Activated CD8-positive, alpha-beta memory T cell treated with anti-CD3 and anti-CD28 coated beads, Interleukin-2, amount 50 U/mL, for 48 hours (primary cell): ENCODE data around the gene CRELD1.
A peak's percentile ranks its signal among the peaks of the same experiment; 100 is the strongest.

Source experiments
- DNase-seq: peaks from one replicate; pipeline ENCODE4 v3.0.0-alpha.2; 2020

CRELD1 gene

DNA sequence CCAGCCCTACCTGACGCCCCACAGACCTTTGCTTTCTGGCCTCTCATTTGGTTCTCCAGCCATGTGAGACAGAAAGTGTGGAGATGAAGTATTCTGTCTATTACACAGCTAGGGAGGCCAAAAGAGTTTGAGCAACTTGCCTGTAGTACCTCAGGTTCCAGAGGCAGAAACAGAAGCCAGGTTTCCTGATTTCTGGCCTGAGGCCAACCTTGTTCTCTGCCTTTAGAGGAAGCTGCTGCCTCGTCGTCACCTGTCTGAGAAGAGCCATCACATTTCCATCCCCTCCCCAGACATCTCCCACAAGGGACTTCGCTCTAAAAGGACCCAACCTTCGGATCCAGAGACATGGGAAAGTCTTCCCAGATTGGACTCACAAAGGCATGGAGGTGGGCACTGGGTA, 27.2 kb upstream of the CRELD1 start:
- no peak for DNase-seq

DNA sequence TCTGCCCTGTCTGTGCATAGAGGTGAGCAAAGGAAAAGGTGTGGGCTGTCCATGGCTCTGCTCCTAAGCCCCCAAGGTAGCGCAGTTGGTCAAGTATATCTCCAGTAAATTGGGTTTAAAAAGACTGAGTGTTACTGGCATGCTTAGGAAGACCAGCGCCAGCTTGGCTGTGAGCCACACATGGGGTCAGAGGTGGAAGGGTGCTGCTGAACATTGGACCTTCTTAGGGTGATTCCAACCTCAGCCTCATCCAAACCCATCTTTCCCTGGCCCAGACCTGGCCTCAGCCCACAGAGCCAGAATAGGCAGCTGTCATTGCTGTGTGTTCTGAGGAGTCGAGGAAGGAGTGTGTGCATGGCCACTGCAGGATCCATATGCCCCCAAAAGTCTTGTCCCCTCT, 25.3 kb upstream of the CRELD1 start:
- no peak for DNase-seq

DNA sequence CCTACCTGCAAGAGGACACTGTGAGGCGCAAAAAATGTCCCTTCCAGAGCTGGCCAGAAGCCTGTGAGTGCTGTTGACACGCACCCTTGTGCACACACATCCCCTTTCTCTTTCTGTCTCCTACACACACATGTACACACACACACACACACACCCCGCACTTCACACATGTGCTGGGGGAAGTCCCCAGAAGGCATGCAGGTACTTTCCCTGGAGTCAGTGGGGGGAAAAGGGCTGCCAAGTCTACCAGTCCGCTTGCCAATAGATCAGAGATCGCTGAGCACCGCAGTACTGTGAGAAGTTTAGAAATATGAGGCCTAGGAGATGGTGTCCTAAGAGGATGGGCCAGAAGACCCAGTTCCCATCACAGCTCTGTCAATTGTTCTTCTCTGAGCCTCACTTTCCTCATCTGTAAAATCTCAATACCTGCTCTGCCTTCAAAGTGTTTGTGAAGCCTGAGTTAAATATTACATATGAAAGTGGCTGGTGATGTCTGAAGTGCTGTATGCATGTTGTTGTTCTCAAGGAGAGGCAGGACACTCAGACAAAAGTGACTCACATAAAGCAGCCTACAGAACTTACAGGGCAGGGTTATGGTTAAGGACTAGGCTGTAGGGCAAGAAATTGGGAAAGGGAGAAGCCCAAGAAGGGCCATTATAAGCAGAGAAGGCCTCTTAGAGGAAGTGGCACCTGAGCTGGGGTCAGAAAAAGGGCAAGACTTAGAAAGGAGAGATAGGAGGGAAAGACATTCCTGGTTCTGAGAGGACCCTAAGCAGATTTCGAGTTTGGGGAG, 24.2 kb upstream of the CRELD1 start:
- DNase-seq = no peak

DNA sequence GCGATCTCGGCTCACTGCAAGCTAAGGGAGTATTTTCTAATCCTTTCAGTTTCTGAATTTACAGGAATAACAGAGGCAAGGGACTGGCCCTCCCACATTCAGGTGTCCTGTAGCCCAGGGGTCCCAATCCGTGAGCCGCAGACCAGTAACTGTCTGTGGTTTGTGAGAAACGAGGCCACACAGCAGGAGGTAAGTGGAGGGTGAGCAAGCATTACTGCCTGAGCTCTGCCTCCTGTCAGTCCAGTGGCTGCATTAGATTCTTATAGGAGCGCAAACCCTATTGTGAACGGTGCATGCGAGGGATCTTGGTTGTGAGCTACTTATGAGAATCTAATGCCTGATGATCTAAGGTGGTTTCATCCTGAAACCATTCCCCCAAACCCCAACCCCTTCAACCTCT, 21.8 kb upstream of the CRELD1 start:
- DNase-seq = no peak

DNA sequence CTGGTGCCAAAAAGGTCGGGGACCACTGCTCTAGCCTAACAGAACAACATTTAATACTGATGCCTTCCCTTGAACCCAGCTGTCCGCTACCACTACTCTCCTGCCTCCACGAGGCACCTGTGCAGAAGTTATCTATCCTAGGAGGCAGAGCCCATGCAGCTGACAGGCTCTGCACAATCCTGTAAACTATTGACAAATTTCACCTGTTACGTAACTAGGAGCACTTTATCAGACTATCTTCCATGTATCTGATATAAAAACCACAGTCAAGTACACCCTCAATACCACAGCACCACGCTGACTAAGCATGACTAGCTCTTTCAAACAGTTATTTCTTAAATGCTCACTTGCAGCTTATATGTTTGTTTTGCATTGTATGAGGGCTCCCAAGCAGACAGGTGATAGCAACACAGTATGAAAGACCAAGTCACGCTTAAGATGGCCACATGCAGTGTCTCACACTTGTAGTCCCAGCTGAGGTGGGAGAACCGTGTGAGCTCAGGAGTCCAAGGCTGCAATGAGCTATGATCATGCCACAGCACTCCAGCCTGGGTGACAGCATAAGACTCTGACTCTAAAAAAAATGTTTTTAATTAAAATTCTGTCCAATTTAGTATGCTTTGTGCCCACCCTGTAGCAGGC, 21.2 kb upstream of the CRELD1 start:
- no peak for DNase-seq

DNA sequence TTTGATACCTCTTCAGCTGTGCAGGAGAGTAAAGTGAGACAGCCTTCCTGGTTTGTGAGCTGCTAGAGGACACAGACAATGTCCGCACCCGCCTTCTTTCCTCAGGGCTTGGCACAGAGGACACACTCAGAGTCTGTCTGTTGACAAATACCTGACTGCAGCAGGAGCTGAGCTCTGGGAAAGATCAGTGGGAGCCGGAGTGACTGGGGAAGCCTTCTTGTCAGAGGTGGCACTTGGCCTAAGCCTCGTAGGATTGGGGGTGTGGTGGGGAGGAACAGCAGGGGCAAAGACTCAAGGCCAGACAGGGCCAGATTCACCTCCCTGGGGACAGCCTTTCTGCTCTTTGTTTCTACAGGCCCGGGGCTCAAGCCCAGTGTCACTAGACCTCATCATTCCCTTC, 20.0 kb upstream of the CRELD1 start:
- DNase-seq = no peak

DNA sequence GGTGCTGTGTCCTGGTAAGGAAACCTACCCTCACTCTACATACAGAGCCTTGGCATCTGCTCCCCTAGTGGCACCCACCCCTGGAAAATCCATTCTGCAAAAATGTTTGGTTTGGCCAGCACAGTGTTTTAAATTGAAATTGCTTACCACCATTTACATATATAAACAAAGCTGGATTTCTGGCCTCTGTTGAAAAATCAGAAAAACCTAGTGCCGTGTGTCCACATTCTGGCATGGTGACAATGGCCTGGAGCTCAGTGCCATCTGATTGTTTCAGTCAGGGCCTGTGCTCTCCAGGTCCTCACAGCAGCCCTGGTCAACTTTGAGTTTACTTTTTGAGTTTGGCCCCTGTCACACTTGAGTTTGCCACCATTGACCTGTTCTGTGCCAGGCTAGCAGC, 19.6 kb upstream of the CRELD1 start:
- no peak for DNase-seq

DNA sequence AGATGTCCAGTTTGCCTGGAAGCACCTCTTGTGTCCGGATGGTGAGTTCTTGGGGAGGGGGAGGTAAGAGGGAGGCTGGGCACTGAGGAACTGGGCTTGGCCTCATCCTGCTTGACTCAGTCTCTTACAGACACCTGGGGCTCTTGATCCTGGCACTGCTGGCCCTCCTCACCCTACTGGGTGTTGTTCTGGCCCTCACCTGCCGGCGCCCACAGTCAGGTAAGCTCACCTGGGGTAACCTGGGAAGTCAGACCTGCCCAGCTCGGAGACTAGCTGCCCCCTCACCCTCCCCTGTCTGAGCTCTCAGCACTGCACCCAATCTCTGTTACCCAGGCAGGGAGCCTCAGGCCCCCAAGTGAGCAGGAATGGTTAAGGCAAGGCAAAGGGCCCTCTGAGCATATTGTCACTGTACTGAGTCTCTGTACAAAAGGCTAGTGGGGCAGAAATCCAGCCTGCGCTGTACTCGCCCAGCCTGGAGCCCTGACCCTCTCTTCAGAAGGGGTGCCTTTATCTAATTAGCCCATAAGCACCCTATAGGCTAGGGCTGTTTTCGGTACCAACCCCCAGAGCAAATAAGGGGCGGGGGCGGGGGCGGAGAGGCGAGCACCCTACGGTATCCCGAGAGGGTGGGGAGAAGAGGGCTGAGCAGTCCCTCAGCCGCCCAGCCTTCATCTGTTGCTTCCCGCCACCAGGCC, 18.9 kb upstream of the CRELD1 start:
- DNase-seq = no peak

DNA sequence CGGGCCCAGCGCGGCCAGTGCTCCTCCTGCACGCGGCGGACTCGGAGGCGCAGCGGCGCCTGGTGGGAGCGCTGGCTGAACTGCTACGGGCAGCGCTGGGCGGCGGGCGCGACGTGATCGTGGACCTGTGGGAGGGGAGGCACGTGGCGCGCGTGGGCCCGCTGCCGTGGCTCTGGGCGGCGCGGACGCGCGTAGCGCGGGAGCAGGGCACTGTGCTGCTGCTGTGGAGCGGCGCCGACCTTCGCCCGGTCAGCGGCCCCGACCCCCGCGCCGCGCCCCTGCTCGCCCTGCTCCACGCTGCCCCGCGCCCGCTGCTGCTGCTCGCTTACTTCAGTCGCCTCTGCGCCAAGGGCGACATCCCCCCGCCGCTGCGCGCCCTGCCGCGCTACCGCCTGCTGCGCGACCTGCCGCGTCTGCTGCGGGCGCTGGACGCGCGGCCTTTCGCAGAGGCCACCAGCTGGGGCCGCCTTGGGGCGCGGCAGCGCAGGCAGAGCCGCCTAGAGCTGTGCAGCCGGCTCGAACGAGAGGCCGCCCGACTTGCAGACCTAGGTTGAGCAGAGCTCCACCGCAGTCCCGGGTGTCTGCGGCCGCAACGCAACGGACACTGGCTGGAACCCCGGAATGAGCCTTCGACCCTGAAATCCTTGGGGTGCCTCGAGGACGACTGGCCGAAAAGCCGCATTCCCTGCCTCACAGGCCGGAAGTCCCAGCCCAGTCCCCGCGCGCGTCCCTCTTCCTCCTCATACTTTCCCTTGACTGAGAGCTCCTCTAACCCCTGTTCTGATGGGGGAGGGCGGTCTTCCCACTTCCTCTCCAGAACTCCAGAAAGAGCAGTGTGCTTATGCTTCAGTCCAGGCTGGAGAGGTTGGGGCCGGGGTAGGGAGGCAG, 18.1 kb upstream of the CRELD1 start:
- peak; percentile 73 for DNase-seq

DNA sequence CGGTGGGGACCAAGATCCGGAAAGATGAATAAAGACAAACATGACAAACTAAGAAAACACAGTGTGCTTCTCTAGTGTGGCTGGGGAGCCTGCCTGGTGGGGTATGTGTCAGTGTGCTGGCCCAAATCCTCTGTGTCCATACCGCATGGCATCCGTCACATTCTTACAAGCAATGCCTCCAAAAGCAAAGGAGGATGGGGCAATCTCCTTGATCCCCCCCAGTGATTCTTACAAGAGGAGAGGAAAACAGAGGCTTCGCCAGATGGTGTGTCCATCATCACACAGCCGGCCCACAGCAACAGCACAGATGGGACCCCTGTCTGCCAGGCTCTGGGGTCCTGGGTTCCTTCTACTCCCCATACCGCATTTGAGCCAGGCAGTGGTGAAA, 17.3 kb upstream of the CRELD1 start:
- no peak for DNase-seq

DNA sequence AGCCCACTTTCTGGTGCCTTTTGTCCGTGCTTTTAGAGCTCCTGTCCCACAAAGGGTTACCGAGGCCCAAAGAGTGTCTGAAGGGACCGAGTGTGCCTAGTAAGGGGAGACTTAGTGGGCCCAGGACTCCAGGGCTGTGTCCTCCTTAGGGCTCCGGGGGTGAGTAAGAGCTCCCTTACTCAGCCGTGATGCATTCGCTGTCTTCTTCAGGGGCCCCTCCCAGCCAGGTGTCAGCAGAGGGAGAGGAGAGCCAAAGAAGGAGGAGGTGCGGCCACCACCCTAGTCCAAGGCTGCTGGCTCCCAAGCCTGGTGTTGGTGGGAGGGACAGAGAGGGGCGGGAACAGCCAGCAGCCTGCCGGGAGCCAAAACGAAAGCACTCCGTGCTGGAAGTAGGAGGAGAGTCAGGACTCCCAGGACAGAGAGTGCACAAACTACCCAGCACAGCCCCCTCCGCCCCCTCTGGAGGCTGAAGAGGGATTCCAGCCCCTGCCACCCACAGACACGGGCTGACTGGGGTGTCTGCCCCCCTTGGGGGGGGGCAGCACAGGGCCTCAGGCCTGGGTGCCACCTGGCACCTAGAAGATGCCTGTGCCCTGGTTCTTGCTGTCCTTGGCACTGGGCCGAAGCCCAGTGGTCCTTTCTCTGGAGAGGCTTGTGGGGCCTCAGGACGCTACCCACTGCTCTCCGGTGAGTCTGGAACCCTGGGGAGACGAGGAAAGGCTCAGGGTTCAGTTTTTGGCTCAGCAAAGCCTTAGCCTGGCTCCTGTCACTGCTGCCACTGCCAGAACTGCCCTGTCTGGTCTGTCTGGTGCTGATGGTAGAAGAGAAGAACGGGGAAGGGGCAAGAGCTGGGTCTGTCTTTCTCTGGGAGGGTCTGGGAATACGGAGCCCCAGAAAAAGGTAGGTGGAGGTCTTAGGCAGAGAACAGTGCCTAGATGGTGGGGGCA, 16.6 kb upstream of the CRELD1 start, which contains the start of gene IL17RC:
IL17RC (plus strand) TSS at position 365 of the 947 bp plus-strand sequence; CDS start at position 583, 218 bp downstream.
- peak; percentile 71 for DNase-seq

DNA sequence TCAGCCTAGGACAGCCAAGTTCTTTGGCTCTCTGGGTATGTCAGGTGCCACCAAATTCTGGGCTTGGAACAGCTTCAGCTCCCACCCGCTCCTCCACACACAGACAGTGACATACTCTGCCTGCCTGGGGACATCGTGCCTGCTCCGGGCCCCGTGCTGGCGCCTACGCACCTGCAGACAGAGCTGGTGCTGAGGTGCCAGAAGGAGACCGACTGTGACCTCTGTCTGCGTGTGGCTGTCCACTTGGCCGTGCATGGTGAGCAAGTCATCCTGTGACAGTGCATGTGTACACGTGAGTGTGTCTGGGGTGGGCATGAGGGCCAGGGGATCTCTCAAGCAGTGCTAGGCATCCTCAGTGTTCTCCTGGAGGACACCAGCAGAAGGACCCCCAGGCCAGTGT, 15.8 kb upstream of the CRELD1 start:
- DNase-seq = no peak

DNA sequence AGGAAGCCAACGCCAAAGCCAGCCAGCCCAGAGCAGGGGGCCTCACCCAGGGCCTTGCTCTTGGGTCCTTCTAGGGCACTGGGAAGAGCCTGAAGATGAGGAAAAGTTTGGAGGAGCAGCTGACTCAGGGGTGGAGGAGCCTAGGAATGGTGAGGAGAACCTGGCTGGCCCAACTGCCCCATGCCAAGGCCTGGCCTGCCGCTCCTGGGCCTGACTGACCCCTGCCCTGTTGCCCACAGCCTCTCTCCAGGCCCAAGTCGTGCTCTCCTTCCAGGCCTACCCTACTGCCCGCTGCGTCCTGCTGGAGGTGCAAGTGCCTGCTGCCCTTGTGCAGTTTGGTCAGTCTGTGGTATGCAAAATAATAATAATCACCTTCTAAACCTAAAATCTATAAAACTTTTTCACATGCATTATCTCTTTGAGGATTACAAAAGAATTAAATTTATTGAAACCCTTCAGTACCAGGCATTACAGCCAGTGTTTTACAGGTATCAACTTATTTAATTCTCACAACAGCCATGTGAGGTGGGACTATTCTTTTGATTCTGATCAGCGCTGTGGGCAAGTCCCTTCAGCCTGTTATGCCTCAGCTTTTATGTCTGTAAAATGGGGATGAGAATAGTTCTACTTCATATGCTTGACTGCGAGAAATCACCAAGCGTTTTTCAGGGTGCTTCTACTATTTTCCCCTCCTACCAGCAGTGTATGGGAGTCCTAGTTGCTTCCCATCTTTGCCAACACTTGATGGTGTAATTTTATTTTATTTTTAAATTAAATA, 15.2 kb upstream of the CRELD1 start:
- DNase-seq = no peak

DNA sequence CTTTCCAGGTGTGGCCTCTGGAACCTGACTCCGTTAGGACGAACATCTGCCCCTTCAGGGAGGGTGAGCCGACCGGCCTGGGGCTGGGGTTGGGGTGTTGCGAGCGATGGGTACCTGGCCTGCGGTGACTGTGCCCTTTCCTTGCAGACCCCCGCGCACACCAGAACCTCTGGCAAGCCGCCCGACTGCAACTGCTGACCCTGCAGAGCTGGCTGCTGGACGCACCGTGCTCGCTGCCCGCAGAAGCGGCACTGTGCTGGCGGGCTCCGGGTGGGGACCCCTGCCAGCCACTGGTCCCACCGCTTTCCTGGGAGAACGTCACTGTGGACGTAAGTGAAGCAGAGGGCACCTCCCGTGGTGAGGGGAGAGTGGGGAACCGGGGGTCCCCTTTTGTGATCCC, 5.5 kb upstream of the CRELD1 start:
- no peak for DNase-seq

DNA sequence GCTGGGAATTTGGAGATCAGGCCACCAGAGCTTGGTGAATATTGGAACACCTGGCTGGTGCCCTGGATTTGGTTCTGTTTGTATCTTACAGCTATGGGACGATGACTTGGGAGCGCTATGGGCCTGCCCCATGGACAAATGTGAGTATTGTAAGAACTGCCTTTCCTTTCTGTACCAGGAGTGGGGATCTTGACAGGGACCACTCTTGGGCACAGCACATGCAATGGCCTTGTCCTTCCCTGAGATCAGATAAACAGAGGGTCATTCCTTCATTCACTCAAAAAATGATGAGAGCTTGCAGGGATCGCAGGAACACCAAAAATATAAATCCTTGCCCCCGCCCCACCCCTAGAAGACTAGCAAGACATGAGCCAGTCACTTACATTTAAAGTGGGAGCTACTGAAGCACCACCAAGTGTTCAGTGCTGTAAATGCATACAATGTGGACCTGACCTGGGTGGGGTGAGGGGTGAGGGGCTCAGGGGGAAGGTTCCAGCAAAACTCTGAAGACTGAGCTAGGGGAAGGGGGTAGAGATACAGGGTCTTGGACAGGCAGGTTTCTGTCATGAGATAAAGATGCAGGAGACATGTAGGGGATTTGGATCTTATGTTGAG, 2.7 kb upstream of the CRELD1 start:
- no peak for DNase-seq

DNA sequence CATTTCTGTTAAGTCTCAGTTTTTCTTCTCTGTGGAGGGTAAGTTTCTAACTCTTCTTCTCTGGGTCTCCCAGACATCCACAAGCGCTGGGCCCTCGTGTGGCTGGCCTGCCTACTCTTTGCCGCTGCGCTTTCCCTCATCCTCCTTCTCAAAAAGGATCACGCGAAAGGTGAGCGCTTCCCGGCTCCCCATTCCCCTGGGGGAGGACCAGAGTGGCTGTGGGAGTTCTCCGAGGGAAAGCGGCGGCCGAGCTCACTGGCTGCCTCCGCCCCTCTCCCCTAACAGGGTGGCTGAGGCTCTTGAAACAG, 1.1 kb upstream of the CRELD1 start:
- DNase-seq = no peak

DNA sequence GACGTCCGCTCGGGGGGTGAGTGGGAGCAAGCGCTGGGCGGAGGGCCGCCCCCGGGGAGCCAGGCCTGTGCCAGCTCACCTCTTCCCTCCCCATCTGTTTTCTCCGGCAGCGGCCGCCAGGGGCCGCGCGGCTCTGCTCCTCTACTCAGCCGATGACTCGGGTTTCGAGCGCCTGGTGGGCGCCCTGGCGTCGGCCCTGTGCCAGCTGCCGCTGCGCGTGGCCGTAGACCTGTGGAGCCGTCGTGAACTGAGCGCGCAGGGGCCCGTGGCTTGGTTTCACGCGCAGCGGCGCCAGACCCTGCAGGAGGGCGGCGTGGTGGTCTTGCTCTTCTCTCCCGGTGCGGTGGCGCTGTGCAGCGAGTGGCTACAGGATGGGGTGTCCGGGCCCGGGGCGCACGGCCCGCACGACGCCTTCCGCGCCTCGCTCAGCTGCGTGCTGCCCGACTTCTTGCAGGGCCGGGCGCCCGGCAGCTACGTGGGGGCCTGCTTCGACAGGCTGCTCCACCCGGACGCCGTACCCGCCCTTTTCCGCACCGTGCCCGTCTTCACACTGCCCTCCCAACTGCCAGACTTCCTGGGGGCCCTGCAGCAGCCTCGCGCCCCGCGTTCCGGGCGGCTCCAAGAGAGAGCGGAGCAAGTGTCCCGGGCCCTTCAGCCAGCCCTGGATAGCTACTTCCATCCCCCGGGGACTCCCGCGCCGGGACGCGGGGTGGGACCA, 632 bp upstream of the CRELD1 start:
- DNase-seq = peak; percentile 93

DNA sequence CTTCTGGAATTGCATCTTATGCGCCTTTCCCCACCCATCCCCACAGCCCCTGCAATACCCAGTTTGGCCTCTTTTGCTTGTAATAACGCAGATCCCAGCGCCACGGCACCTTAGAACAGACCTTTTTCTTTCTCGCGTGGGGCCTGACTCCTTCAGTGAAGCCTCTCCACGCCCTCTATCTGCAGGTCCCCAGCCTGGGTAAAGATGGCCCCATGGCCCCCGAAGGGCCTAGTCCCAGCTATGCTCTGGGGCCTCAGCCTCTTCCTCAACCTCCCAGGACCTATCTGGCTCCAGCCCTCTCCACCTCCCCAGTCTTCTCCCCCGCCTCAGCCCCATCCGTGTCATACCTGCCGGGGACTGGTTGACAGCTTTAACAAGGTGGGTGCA, 594 bp downstream of the CRELD1 start:
- DNase-seq = no peak

DNA sequence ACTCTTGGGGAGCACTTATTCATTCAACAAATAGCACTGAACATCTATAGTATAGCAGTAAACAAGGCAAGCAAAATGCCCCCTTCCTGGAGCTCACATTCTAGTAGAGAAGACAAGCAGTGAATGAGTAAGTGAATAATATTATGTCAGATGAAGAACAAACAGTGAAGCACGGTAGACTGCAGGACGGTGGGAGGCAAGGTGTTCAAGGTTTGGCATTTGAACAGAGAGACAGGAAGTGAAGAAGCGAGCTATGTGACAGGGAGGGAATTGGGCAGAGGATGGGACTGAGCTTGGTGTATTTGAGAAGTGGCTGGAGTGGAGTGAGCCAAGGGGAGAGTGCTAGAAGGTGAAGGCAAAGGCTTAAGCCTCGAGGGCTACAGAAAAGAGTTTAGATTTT, 1.4 kb downstream of the CRELD1 start:
- no peak for DNase-seq

DNA sequence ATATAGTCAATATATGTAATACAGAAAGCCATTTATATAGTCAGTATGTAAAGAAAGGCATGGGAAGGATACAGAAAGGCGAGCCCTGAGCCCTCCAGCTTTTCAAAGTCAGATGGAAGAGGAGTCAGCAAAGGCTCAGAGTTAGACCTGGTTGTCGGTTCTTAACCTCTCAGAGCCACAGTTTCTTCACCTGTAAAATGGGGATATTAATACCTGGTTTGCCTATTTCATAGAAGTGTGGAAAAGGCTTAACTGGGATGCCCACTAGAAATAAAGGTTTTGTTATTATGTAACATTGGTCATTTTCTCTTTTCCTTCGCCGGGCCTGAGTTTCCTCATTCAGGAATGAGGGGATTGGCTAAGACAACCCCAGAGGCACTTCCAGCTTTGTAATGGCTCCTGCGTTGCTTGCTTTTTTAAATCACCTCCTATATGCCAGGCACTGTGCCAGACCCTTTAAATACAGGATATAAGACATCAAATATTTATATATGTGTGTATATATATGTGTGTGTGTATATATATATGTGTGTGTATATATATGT, 2.4 kb downstream of the CRELD1 start:
- DNase-seq = no peak
